A549 (cell line): Measurements from ENCODE around the gene LYZL6. TPM values are rescaled to one million over a fixed set of nuclear protein-coding genes. Genes with fewer than 3 reads are reported as not detected.

Source experiments
- ATAC-seq, 2 experiments: fragments of 200-7000 bp in 1 of 2; fragments of >200 bp in 1 of 2; cut with Nextera tagmentation in 1 of 2; cut with Tn5 transposase in 1 of 2; 3 replicates each; pipeline versions ENCODE4 v1.8.0 to v1.9.1; 2018 to 2020; ENCODE audit warnings: mild to moderate bottlenecking in 1 of 2, moderate library complexity in 1 of 2
- CTCF ChIA-PET: fragments of 300-600 bp; sonication (Branson Sonifier 250); formaldehyde crosslinking; extraction: SDS; loops from one replicate; lab custom pipeline; 2021; ENCODE audit warnings: antibody characterized with exemption, inconsistent platforms; lab: Yijun Ruan, JAX
- POLR2A ChIA-PET: fragments of 350-600 bp; formaldehyde crosslinking; extraction: SDS; loops from one replicate; lab custom pipeline; 2021; ENCODE audit warnings: antibody characterized with exemption, inconsistent platforms; lab: Yijun Ruan, JAX
- DNase-seq, 2 experiments: peaks; one replicate each; pipeline versions ENCODE4 v3.0.0 to v3.0.0-alpha.2; 2011 to 2016; ENCODE audit warnings: low read depth in 1 of 2, low spot score in 1 of 2
- FAIRE-seq: peaks from 2 replicates; lab custom pipeline; 2011; peaks lifted over from hg19 to GRCh38; lab: Jason Lieb, UNC
- H3K27ac ChIP-seq, 2 experiments: fragments of >200 bp; sonication (Bioruptor Twin); formaldehyde crosslinking; 3 replicates each; pipeline ENCODE4 v1.5.1; 2016 to 2017
- H3K4me1 ChIP-seq: fragments of >200 bp; sonication (Bioruptor Twin); formaldehyde crosslinking; 3 replicates; pipeline ENCODE4 v1.6.1; 2016
- H3K4me2 ChIP-seq: fragments of >200 bp; sonication (Bioruptor Twin); formaldehyde crosslinking; 3 replicates; pipeline ENCODE4 v1.6.1; 2016
- H3K4me3 ChIP-seq: fragments of >200 bp; sonication (Bioruptor Twin); formaldehyde crosslinking; 3 replicates; pipeline ENCODE4 v1.5.1; 2016
- H3K9me3 ChIP-seq: fragments of >200 bp; sonication (Bioruptor Twin); formaldehyde crosslinking; 3 replicates; pipeline ENCODE4 v1.6.1; 2016
- CEBPB ChIP-seq, 2 experiments: fragments of >200 bp in 1 of 2; sonication (Bioruptor Twin) in 1 of 2; formaldehyde crosslinking in 1 of 2; IDR thresholded peaks; 2 replicates each; pipeline ENCODE4 v1.6.1; 2012 to 2016
- EHMT2 ChIP-seq: fragments of 200-600 bp; sonication (generic); IDR thresholded peaks from 2 replicates; pipeline ENCODE4 v1.6.1; 2016; ENCODE audit warnings: antibody characterized with exemption, low read depth, mild to moderate bottlenecking, moderate library complexity
- EP300 ChIP-seq, 2 experiments: fragments of >200 bp; sonication (Bioruptor Twin); formaldehyde crosslinking; IDR thresholded peaks; 2 replicates in 1 of 2; 3 replicates in 1 of 2; pipeline ENCODE4 v1.6.1; 2016 to 2017
- ESRRA ChIP-seq: fragments of 150-350 bp; IDR thresholded peaks from 2 replicates; pipeline ENCODE4 v1.6.1; 2014; ENCODE audit warnings: mild to moderate bottlenecking, low read length, borderline replicate concordance
- FOXS1 ChIP-seq: fragments of 250-450 bp; sonication (Bioruptor Pico); IDR thresholded peaks from 2 replicates; pipeline ENCODE4 v1.5.0; 2020; ENCODE audit warnings: mild to moderate bottlenecking, moderate library complexity
- HDAC2 ChIP-seq: fragments of 200-600 bp; sonication (generic); IDR thresholded peaks from 2 replicates; pipeline ENCODE4 v1.6.1; 2016
- HOXB13 ChIP-seq: fragments of 250-450 bp; sonication (Bioruptor Pico); IDR thresholded peaks from 2 replicates; pipeline ENCODE4 v1.5.0; 2020; ENCODE audit warnings: low read depth, mild to moderate bottlenecking, moderate library complexity
- JUN ChIP-seq, 2 experiments: fragments of >200 bp; sonication (Bioruptor Twin); formaldehyde crosslinking; IDR thresholded peaks; 2 replicates in 1 of 2; 3 replicates in 1 of 2; pipeline ENCODE4 v1.6.1; 2016 to 2017
- KDM1A ChIP-seq: fragments of 200-600 bp; sonication (generic); IDR thresholded peaks from 2 replicates; pipeline ENCODE4 v1.6.1; 2016; ENCODE audit warnings: low read depth, mild to moderate bottlenecking
- MAFK ChIP-seq: fragments of 450-650 bp; IDR thresholded peaks from 2 replicates; pipeline ENCODE4 v1.6.1; 2014; ENCODE audit not compliant: partially characterized antibody
- NFE2L2 ChIP-seq: fragments of 150-350 bp; conservative IDR thresholded peaks from 2 replicates; pipeline ENCODE4 v1.6.1; 2014; ENCODE audit warnings: low read length
- SMC3 ChIP-seq: fragments of >200 bp; sonication (Bioruptor Twin); formaldehyde crosslinking; IDR thresholded peaks from 3 replicates; pipeline ENCODE4 v1.6.1; 2018; ENCODE audit warnings: inconsistent platforms
- TP53 ChIP-seq: fragments of 250-450 bp; sonication (Bioruptor Pico); IDR thresholded peaks from 2 replicates; pipeline ENCODE4 v1.5.0; 2021; ENCODE audit warnings: mild to moderate bottlenecking, moderate library complexity
- ZC3H11A ChIP-seq: fragments of 450-650 bp; IDR thresholded peaks from 2 replicates; pipeline ENCODE4 v1.6.1; 2014; ENCODE audit warnings: antibody characterized with exemption, mild to moderate bottlenecking
- ZSCAN20 ChIP-seq: fragments of 250-450 bp; sonication (Bioruptor Pico); IDR thresholded peaks from 2 replicates; pipeline ENCODE4 v1.8.0; 2022; ENCODE audit warnings: mild to moderate bottlenecking, moderate library complexity
- WGBS: methylation state at CpG from one replicate; pipeline ENCODE4 v1.1.6; 2017; ENCODE audit errors: missing lambda C conversion rate; 5-methylcytosine and 5-hydroxymethylcytosine counted together
- polyA plus RNA-seq, 4 experiments: library from polyadenylated mRNA; depleted of rRNA in 3 of 4; stranded (reverse); fragments of >200 nt; fragmentation: RNase III in 1 of 4; extraction: RNeasy Plus Mini Kit Qiagen cat#74134 plus additional on column Dnase treatment in 1 of 4; gene quantifications; 2 replicates in 3 of 4; 3 replicates in 1 of 4; pipeline ENCODE4 v1.2.3, GENCODE V29; 2011 to 2017
- TF ChIP-seq, protein P1 (sequence below): IDR thresholded peaks from 2 replicates; pipeline ENCODE4 v1.6.1; 2012; ENCODE audit warnings: low read depth, borderline replicate concordance
- TF ChIP-seq, protein P2 (sequence below): fragments of 200-600 bp; sonication (generic); IDR thresholded peaks from 2 replicates; pipeline ENCODE4 v1.6.1; 2016; ENCODE audit warnings: antibody characterized with exemption, mild to moderate bottlenecking, moderate library complexity
- TF ChIP-seq, protein P3 (sequence below): fragments of 450-650 bp; IDR thresholded peaks from 2 replicates; pipeline ENCODE4 v1.6.1; 2014; ENCODE audit warnings: antibody characterized with exemption

Gene LYZL6
- polyA plus RNA-seq, 2 of the 4 experiments (the other 2 are of a cell fraction): not detected

DNA sequence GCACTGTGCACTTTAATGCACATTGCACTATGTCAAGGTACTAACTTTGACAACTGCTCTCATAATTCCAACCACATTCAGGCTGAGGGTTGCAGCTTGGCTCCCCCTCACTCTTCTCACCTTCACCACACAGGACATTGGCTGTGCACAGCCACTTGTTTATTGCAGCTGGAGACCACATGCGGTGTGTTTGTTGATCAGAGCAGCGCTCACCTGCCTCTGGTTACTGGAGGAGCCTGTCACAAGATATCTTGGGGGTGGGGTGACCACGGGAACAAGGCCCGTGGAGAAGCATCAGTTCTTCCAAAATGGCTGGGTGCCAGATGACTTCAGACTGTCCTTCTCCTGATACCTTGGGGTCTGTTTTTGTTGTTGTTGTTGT, 52.7 kb downstream of the LYZL6 start:
- ChIA-PET CTCF (interaction anchor here (0.6 to 0.7 kb wide), 2 partner anchors 177 to 1630 kb away, joined by 3 to 4 read pairs; no protein-coding TSS in a partner anchor), POLR2A (interaction anchor here (0.7 kb wide), 1 partner anchor 110 kb away, joined by 4 read pairs; no protein-coding TSS in a partner anchor)
- no peak overlapping the region for H3K27ac ChIP-seq
- H3K9me3 ChIP-seq: no peaks in the 10 kb centered on the region
- DNase-seq (no peak), FAIRE-seq (no peak), ATAC-seq (no peak)
- H3K4me2 ChIP-seq: no peak overlapping the region
- TF ChIP-seq, protein P1, sequence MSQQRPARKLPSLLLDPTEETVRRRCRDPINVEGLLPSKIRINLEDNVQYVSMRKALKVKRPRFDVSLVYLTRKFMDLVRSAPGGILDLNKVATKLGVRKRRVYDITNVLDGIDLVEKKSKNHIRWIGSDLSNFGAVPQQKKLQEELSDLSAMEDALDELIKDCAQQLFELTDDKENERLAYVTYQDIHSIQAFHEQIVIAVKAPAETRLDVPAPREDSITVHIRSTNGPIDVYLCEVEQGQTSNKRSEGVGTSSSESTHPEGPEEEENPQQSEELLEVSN: no peak
- 75% methylated on average over 4 of the region's 4 CpGs for WGBS
- peaks cover 15% of the 10 kb centered on the region for H3K4me1 ChIP-seq
- H3K4me3 ChIP-seq: no peak overlapping the region

DNA sequence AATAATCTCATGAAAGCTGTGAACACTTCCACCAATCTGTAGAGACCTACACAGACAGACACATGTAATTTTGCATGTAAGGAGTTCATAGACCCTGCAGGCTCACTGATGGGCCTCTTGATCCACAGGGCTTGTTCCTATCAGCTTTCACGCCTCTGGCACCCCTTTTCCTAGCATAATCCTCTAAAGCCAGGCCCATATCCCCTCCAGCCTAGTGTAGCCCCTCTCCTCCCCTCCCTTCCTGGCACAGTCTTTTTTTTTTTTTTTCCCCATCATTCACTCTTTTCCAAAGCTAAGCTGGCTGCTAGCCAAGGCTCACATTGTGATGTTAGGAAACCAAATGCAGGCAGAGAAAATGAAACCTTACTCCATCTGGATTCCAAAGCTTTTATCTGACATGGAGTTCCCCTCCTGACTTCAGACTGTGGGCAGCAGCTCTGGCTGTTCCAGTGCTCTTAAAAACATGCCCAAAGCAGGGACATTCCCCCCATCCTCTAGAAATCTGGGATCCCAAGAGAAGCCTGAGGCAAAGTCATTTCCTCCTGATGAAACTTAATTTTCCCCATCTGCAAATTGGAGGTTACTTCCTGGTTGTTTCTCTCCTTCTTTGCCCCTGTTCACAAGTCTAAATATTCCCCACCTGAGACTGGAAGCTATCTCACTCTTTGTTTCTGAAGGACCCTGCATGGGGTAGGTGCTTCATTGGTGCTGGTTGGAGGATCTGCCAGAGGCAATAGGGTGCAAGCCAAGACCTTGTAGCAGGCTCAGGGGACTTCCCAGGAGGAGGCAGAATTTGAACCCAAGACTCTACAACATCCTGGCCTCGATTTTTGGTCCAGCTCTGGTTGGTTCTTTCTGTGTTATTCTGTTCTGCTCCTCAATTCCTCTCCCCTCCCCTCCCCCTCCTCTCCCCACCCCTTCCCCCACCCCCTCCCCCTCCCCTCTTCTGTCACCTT, 53.4 kb downstream of the LYZL6 start:
- ChIA-PET CTCF (interaction anchor here (1.1 kb wide), 1 partner anchor 126 kb away, joined by 4 read pairs; no protein-coding TSS in a partner anchor), POLR2A (no interaction called here)
- no peak for FAIRE-seq
- peak in 1 of 2 experiments; percentile 41; a peak in 3 of 6 replicates for ATAC-seq
- 48% methylated on average over 2 of the region's 2 CpGs for WGBS
- no peak overlapping the region for H3K4me3 ChIP-seq
- peak overlapping the region; percentile 50 for H3K4me2 ChIP-seq
- H3K4me1 ChIP-seq: peaks cover 15% of the 10 kb centered on the region
- peak in 1 of 2 experiments; percentile 13 for DNase-seq
- no peak for TF ChIP-seq ZC3H11A
- TF ChIP-seq KDM1A: no peak
- no peak for TF ChIP-seq HDAC2
- TF ChIP-seq SMC3: no peak
- TF ChIP-seq, protein P1: no peak
- no peak for TF ChIP-seq EHMT2
- TF ChIP-seq MAFK: no peak
- TF ChIP-seq NFE2L2: no peak
- no peak for TF ChIP-seq ESRRA
- no peak for TF ChIP-seq EP300 (IDR thresholded peaks at IDR 0.05)
- TF ChIP-seq, protein P2, sequence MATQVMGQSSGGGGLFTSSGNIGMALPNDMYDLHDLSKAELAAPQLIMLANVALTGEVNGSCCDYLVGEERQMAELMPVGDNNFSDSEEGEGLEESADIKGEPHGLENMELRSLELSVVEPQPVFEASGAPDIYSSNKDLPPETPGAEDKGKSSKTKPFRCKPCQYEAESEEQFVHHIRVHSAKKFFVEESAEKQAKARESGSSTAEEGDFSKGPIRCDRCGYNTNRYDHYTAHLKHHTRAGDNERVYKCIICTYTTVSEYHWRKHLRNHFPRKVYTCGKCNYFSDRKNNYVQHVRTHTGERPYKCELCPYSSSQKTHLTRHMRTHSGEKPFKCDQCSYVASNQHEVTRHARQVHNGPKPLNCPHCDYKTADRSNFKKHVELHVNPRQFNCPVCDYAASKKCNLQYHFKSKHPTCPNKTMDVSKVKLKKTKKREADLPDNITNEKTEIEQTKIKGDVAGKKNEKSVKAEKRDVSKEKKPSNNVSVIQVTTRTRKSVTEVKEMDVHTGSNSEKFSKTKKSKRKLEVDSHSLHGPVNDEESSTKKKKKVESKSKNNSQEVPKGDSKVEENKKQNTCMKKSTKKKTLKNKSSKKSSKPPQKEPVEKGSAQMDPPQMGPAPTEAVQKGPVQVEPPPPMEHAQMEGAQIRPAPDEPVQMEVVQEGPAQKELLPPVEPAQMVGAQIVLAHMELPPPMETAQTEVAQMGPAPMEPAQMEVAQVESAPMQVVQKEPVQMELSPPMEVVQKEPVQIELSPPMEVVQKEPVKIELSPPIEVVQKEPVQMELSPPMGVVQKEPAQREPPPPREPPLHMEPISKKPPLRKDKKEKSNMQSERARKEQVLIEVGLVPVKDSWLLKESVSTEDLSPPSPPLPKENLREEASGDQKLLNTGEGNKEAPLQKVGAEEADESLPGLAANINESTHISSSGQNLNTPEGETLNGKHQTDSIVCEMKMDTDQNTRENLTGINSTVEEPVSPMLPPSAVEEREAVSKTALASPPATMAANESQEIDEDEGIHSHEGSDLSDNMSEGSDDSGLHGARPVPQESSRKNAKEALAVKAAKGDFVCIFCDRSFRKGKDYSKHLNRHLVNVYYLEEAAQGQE: no peak
- TF ChIP-seq FOXS1: no peak
- no peak for TF ChIP-seq JUN (IDR thresholded peaks at IDR 0.05)
- TF ChIP-seq, protein P3, sequence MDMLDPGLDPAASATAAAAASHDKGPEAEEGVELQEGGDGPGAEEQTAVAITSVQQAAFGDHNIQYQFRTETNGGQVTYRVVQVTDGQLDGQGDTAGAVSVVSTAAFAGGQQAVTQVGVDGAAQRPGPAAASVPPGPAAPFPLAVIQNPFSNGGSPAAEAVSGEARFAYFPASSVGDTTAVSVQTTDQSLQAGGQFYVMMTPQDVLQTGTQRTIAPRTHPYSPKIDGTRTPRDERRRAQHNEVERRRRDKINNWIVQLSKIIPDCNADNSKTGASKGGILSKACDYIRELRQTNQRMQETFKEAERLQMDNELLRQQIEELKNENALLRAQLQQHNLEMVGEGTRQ: no peak
- TF ChIP-seq CEBPB (IDR thresholded peaks at IDR 0.05): no peak
- TF ChIP-seq TP53 (CRISPR knock-in tag): no peak
- TF ChIP-seq ZSCAN20 (CRISPR knock-in tag): no peak
- no peak for TF ChIP-seq HOXB13 (CRISPR knock-in tag)
- TF ChIP-seq, all 56 proteins: peak for 0
- Histone ChIP-seq H3K27ac (peak overlapping the region in 1 of 2 experiments; percentile 65; a peak in 4 of 6 replicates), H3K9me3 (no peaks in the 10 kb centered on the region)
